Forelimb muscle (tissue), 1 donor: ENCODE results near the gene UBR1. TPM values are rescaled to one million over a fixed set of nuclear protein-coding genes. Genes with fewer than 3 reads are reported as not detected.
"Not testable (repeated sequence)": the region's sequence is repeated elsewhere in the genome, so short reads cannot be mapped to it uniquely, and the experiment has no call there.

ENCODE experiments used
- DNase-seq: peaks from one replicate; pipeline ENCODE4 v3.0.0-alpha.2; 2013; ENCODE audit warnings: low read depth
- polyA plus RNA-seq: library from polyadenylated mRNA; unstranded; fragments of 120-200 nt; gene quantifications from one replicate; pipeline ENCODE4 v1.2.1, GENCODE V29; 2013; ENCODE audit not compliant: insufficient read length

Gene UBR1
- polyA plus RNA-seq, 1 donor, result 27.6 TPM

DNA sequence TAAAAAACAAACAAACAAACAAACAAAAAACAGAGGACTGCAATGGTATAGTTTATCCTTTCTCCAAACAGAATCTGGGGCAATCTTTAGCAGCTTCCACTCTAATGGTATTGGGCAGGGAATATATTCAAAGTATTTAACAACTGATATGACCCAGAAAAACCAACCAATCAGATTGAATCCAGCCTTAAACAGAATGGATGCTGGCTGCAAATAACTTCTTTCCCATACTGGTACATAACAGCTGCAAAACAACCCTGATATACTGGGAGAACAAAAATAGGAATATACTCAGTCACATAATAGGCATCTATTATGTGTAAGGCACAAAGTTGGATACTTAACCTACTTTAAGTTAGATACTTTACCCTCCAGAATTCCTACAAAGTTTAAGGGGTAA, 49.1 kb downstream of the UBR1 start:
- DNase-seq, result no peak

DNA sequence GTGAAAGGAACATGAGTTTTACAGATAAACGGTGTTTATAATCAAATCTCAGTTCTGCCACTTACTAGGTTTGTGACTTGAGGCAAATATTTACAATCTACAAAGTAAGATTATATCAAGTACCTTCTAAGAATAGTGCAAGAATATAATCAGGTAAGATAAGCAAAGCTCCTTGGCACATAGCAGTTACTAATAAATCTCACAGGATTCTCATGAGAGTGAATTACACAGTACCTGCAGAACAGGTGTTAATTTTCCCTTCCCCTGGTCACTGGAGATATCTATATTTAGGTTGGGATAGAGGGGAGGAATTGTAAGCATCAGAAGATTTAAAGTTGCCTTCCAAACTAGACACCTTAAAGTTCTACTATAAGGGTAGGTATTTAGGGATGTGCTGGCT, 53.0 kb downstream of the UBR1 start:
- DNase-seq, result no peak

DNA sequence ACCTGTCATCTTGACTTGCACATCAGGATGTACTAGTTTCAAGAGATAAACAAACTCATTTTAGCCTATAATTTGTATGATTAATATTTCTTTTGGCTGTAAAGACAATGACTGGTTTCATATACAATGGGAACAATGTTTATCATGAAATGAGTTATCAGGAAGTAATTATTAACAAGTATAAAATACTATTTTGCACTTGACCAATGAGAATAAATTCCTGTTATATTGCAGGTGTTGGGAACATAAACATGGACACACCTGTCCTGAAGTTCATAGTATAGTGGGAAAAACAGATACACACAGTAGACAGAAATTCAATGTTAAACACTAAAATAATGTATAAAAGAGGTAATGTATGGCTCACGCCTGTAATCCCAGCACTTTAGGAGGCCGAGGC, 56.9 kb downstream of the UBR1 start:
- no peak for DNase-seq

DNA sequence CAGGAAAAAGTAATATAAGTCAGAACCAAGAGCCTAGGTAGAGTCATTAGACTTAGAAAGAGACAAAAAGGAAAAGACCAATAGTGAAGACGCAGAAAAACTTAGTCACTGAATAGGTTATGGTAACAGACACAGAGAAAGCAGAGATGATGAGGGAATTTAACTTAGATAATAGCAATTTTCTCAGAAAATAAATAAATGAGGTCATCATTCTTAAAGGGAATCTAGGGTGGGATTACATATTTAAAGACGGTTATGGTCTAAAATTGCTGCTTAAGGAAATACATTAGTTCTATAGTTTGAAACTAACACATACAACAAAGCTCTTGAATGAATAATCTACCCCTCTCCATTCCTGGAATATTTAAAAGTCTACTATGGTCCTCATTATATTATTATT, 59.4 kb downstream of the UBR1 start:
- DNase-seq, result no peak

DNA sequence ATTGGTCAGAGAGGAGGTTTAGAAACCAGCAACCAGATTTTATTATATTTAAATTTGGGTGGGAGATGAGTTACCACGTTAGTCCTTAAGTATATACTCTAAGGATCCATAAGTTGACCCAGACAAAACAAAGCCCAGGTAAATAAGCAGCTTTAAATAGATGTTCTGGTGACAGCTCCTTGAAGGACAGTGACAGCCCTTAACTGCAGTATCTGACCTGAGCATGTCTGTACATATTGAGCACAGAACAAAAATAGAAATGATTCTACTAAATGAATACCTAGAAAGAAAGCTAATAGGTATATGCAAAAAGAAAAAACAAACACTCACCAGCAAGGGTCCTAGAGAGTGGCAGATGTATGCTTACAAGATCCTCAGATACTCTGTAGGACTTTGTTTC, 63.0 kb downstream of the UBR1 start:
- DNase-seq, result no peak

DNA sequence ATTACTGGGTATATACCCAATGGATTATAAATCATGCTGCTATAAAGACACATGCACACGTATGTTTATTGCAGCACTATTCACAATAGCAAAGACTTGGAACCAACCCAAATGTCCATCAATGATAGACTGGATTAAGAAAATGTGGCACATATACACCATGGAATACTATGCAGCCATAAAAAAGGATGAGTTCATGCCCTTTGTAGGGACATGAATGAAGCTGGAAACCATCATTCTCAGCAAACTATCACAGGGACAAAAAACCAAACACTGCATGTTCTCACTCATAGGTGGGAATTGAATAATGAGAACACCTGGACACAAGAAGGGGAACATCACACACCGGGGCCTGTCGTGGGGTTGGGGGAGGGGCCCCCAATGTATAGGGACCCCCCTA, 64.8 kb downstream of the UBR1 start:
- DNase-seq, result not testable (repeated sequence)

DNA sequence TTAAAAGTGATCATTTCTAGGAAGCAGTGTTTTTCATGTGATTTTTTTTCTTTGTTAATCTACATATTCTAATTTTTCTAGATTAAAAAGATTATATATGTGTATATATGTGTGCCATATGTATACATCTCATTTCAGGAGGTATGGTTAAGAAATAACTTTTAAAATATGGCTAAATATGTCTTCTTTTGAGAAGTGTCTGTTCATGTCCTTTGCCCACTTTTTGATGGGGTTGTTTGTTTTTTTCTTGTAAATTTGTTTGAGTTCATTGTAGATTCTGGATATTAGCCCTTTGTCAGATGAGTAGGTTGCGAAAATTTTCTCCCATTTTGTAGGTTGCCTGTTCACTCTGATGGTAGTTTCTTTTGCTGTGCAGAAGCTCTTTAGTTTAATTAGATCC, 70.6 kb downstream of the UBR1 start:
- not testable (repeated sequence) for DNase-seq

DNA sequence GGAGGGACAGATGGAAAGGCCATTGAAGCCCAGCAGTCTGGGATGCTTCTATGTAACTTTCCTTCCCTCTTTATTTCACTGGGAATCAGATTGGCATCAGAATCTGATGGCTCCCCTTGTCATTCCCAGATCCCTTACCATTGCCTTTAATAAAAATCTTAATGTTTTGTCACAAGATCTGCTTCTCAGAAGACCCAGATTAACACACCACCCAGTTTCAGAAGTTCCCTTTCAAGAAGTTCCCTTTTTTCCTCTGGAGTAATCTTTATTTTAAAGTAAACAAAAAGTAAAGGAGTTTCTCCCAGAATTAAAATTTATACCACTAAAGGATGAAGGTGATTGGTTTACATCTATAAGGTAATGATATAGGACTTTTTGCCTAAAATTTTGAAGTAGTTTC, 76.4 kb downstream of the UBR1 start:
- no peak for DNase-seq

DNA sequence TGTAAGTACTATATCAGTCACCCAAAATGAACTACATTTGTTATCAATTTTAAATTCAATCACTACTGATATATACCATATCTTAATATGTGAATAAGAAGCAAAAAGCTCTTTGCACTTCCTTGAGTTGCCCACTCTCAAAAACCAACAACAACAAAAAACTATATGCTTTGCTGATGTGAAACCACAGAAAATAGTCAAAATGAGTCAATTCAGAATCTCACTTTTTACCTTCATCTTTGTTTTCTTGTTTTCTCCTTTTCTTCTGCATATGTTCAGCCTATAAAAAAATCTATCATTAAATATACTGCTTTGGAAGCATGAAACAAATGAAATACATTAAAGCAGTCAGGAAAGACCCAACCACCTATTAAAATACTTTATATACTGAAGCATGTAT, 80.7 kb downstream of the UBR1 start:
- no peak for DNase-seq

DNA sequence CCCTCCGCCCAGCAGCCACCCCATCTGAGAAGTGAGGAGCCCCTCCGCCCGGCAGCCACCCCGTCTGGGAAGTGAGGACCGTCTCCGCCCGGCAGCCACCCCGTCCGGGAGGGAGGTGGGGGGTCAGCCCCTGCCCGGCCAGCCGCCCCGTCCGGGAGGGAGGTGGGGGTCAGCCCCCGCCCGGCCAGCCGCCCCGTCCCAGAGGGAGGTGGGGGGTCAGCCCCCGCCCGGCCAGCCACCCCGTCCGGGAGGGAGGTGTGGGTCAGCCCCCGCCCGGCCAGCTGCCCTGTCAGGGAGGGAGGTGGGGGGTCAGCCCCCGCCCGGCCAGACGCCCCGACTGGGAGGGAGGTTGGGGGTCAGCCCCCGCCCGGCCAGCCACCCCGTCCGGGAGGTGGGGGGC, 91.2 kb downstream of the UBR1 start:
- DNase-seq, result not testable (repeated sequence)

DNA sequence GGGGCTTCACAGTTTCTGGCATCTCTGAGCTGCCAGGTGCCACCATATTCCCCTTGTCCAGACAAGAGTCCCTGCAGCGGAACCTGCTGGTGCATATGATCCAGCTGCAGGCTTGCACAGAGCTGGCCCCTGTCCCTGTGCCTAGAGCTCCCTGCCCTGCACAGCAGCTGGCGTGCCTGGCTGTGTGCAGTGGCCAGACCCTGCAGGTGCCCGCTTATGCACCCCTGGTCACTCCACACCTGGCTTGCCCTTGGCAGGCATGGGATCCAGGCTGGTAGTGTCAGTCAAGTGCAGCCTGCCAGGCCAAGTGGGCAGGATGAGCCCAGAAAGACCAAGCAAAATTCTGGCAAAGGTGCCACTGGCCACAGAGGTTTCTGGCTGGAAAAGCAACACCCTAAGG, 96.6 kb downstream of the UBR1 start:
- no peak for DNase-seq

DNA sequence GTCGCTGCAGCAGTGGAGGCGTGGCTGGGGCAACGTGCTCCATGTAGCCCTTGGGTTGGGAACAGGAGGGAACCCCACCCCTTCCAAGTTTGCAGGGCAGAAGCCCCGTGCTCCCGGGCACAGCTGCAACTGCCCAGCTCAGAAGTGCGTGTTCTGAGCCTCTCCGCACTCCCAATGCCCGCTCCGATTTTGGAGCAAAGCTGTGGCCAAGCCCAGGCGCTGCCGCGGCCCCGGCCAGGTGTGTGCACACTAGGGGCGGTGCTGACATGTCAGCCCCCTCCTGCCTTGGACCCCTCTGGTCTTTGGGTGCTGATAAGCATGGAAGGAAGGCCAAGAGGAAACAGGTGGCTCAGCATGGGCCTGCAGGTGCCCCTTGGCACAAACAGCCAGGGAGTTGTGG, 97.7 kb downstream of the UBR1 start:
- no peak for DNase-seq

DNA sequence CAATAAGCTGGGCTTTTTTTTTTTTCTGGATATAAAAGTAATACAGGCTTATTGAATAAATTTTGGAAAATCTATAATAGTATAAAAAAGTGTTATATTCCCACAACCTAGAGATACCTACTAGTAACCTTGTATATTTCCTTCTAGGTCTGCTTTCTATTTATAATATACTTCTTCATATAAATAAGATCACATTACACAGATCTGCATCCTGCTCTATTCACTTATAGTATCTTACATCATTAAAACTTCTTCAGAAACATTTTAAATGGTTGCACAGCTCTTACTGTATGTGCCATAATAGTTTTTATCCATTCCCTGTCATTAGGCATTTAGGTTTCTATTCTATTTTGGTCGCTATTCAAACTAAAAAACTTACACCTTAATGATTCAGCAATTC, 98.3 kb downstream of the UBR1 start:
- DNase-seq, result no peak

DNA sequence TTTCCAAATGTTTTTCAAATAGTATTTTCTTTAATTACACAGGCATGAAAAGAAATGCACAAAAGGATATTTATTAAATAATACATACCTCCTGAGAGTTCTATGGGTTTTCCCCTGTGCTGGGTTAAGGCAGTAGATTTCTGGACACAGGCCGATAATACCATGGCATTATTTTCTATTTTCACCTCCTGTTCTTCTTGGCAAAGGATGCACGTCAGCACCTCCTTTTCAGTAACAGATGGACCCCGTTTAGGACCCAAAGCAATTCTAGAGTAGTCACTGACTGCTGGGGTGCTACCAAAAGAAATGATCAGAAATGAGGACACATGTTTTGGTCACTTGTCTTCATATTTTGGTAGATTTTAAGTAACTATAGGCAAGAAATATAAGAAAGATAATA, 98.8 kb downstream of the UBR1 start:
- DNase-seq, result no peak

DNA sequence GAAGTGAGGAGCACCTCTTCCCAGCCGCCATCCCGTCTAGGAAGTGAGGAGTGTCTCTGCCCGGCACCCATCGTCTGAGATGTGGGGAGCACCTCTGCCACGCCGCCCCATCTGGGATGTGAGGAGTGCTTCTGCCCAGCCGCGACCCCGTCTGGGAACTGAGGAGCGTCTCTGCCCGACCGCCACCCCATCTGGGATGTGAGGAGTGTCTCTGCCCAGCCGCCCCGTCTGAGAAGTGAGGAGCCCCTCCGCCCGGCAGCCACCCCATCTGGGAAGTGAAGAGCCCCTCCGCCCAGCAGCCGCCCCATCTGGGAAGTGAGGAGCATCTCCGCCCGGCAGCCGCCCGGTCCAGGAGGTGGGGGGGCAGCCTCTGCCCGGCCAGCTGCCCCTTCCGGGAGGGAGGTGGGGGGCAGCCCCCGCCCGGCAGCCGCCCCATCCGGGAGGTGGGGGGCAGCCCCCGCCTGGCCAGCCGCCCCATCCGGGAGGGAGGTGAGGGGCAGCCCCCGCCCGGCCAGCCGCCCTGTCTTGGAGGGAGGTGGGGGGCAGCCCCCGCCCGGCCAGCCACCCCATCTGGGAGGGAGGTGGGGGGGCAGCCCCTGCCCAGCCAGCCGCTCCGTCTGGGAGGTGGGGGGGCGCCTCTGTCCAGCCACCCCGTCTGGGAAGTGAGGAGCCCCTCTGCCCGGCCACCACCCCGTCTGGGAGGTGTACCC, 100.8 kb downstream of the UBR1 start:
- not testable (repeated sequence) for DNase-seq

DNA sequence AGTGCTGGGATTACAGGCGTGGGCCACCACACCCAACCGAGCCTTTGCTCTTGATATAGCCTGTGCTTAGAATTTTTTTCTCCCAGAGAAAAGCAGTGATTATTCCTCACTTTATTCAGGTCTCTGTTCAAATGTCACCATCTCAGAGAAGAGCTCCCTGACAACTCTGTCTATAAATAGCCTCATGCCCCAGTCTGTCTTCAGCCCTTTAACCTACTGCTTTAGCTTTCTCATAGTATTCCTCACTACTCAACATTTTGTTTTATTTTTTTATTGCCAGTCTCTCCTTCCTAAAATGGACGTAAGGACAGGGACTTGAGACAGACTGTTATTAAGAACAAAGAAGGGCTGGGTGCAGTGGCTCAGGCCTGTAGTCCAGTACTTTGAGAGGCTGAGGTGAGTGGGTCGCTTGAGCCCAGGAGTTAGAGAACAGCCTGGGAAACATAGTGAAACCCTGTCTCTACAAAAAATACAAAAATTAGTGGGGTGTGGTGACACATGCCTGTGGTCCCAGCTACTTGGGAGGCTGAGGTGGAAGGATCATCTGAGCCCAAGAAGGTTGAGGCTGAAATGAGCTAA, 106.5 kb downstream of the UBR1 start:
- DNase-seq, result no peak

DNA sequence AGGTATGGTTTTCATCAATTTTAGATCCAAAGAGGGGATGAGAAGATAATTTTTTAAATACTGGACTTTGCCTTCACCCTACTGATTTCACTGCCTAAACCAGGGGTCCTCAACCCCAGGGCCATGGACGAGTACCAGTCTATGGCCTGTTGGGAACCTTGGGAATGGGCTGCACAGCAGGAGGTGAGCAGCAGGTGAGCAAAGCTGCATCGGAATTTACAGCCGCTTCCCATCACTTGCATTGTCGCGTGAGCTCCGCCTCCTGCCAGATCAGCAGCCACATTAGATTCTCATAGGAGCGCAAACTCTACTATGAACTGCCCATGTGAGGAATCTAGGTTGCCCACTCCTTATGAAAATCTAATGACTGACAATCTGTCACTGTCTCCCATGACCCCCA, 109.0 kb downstream of the UBR1 start:
- DNase-seq, result no peak

DNA sequence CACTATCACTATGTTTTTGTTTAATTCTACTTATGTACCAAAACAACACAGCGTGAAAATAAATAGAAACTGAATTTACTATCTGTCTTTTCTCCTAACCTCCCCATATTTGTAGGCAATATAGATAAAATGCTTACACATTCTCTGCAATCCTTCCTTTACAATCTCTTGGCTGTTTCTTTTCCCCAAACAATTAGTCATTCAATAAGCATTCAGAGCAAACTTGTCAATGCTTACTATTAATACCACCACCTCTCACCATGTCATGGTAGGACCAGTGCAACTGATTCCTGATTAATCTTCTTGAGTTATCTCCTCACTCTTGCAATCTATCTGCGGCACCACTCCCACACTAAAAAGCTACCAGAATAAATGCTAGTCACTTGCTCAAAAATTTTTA, 111.3 kb downstream of the UBR1 start:
- DNase-seq, result no peak

DNA sequence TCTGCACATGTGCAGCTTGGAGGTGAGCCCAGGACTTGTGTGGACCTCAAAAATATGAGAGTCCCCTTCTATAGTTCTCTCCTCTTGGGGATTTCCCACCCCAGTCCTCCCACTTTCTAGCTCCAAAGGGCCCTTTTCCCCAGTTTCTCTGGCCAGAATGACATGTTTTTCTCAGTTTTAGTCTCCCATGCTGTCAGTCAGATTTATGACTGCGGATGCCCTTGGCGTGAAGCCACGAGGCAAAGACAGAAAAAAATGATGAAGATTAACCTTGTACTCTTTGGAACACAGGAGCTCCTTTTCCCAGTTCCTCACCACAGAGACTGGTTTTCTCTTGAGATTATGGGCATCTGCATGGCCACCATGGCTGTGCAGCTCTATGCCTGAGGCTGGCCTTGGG, 113.2 kb downstream of the UBR1 start:
- no peak for DNase-seq

DNA sequence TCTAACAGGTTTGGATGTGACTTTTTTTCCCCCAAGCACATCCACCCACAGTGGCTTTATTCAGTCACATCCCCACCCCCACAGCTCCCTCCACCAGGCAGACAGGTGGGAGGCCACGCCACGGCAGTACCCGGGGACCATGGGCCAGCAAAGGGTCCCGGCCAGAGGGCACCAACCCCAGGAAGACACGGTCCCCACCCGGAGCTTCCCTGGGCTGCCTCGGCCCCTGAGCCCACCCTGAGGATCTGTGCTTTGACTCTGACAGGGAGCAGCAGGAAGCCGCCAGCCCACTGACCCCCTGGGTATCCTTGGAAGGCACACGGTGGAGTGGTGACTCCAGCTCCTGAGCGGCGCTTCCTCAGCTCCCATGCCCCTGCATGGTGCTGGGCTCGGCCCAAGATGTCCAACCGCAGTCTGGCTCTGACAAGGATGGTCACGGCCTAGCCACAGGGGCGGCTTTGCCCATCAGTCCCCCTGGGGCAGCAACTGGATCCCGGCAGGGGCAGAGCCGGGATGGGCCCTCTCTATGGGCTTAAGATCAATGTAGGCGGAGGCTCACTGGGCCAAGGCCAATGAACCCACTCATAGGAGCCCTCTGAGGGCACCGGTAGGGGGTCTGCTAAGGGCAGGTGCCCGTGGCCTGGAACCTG, 119.0 kb downstream of the UBR1 start:
- DNase-seq, result no peak

DNA sequence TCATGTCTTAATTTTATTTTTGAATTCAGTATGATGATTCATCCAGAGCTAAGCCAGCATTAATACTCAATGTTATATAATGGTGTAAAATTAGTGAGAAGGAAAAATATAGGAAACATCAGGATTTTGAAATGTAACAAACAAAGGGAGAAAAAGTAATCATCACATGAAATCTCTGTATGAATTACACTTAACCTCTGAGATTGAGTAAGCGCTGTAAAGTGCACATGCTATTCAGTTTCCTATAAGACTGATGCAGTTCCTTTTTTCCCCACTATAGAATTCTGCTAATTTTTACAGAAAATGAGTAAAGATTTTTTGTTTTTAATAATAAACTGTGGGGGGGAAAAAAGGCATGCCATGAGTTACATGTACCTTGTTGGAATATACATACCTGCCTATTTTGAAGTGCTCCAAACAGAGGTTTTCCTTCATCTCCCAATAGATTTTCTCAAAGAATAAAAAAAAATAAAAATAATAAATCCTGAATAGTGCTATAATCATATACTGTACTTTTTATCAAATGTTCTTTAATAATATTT, 121.3 kb downstream of the UBR1 start:
- no peak for DNase-seq

DNA sequence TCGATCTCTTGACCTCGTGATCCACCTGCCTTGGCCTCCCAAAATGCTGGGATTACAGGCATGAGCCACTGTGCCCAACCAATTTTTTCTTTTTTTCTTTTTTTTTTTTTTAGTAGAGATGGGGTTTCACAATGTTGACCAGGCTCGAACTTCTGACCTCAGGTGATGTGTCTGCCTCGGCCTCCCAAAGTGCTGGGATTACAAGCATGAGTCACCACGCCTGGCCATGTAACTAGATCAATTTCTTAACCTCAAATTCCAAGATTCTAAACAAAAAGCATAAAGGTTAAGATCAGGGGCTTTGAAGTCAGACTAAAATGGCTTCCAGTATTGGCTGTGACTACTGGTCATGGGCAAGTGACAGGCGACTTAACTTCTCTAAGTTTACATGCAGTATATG, 126.7 kb downstream of the UBR1 start:
- not testable (repeated sequence) for DNase-seq

DNA sequence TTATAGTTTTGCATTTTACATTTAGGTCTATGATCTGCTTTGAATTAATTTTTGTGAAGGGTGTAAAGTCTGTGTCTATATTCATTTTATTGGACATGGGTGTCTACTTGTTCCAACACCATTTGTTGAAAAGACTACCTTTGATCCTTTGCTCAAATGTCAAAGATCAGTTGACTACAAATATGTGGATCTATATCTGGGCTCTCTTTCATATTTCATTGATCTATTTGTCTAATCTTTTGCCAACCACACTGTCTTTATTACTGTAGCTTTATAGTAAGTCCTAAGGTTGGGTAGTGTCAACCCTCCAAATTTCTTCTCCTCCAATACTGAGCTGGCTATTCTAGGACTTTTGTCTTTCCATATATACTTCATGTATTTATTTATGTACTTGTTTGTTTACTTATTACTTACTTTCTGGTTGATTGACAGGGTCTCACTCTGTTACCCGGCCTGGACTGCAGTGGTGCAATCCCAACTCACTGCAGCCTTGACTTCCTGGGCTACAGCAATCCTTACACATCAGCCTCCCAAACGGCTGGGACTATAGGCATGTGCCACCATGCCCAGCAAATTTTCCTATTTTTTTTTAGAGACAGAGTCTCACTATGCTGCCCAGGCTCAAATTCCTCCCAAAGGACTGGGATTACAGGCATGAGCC, 131.5 kb downstream of the UBR1 start:
- DNase-seq, result no peak
